ENCODE data around the gene PROCA1. TPM values are rescaled to one million over a fixed set of nuclear protein-coding genes. Genes with fewer than 3 reads are reported as not detected.

The PROCA1 gene
- total and polyA plus RNA-seq, 9 of the 15 experiments (the other 6 are each of a cell fraction or from before 2014, with no cell fraction given), result 0.78 to 16.2 (median 5.6) TPM

GRCh38 chr17:28710861-28711722 is 596 bp downstream of the PROCA1 start (continued):
- TF ChIP-seq SRSF3 (IDR thresholded peaks at IDR 0.05; ENCODE audit: insufficient read depth, low read length) (no peak), SRSF7 (optimal IDR thresholded peaks at IDR 0.05; ENCODE audit: low read depth, low read length) (no peak), GTF2F1 (IDR thresholded peaks at IDR 0.05; ENCODE audit: low read depth, low read length) (no peak), PCBP1 (IDR thresholded peaks at IDR 0.05; ENCODE audit: low read depth, low read length, poor library complexity, severe bottlenecking) (peak; percentile 15), PKNOX1 (IDR thresholded peaks at IDR 0.05) (0 out of 2 replicates have a peak, but pooled peaks have one; percentile 15), FOXK2 (conservative IDR thresholded peaks at IDR 0.05 in 1 of 2, IDR thresholded peaks at IDR 0.05 in 1 of 2; ENCODE audit: low read depth in 2 of 2) (no peak), HNRNPUL1 (IDR thresholded peaks at IDR 0.05; ENCODE audit: low read length) (no peak), RNF219 (CRISPR knock-in tag; IDR thresholded peaks at IDR 0.05) (no peak), PHF8 (IDR thresholded peaks at IDR 0.05; ENCODE audit: borderline replicate concordance, low read length) (peak; percentile 83; the same call in 1 of the 2 replicates), ZNF398 (CRISPR knock-in tag; IDR thresholded peaks at IDR 0.05) (no peak), MAFG (tag; conservative IDR thresholded peaks at IDR 0.05) (no peak), ZNF212 (CRISPR knock-in tag; IDR thresholded peaks at IDR 0.05) (no peak), NFATC3 (IDR thresholded peaks at IDR 0.05) (no peak), MBD2 (IDR thresholded peaks at IDR 0.05; ENCODE audit: borderline replicate concordance, low read depth) (no peak; the same call in 1 of the 2 replicates), CCNT2 (IDR thresholded peaks at IDR 0.05; ENCODE audit: borderline replicate concordance, extremely low read depth, insufficient read length, low read depth, low read length) (peak; percentile 87), ZNF384 (IDR thresholded peaks at IDR 0.05; ENCODE audit: low read depth, low read length) (no peak), BRD4 (IDR thresholded peaks at IDR 0.05) (0 out of 2 replicates have a peak, but pooled peaks have one; percentile 46), MED1 (CRISPR knock-in tag; IDR thresholded peaks at IDR 0.05; ENCODE audit: borderline replicate concordance) (no peak), KLF6 (CRISPR knock-in tag; IDR thresholded peaks at IDR 0.05; ENCODE audit: borderline replicate concordance) (peak; percentile 61; the same call in 1 of the 2 replicates), SMARCE1 (IDR thresholded peaks at IDR 0.05) (no peak)
